ENCODE data around the gene ACACA.

- TF ChIP-seq CTCF (IDR thresholded peaks at IDR 0.05) (no peak), POLR2A (IDR thresholded peaks at IDR 0.05) (no peak), EP300 (IDR thresholded peaks at IDR 0.05) (no peak)
Measured at GRCh38 chr17:37399265-37399803, 7.3 kb downstream of the ACACA start.

All from ovary (tissue), 3 donors.